Ovary (tissue), 9 donors: Measurements from ENCODE around the gene PSMB10. TPM values are rescaled to one million over a fixed set of nuclear protein-coding genes. Genes with fewer than 3 reads are reported as not detected.

Experiments used
- DNase-seq, 5 donors: peaks; one replicate each; pipeline ENCODE4 v3.0.0-alpha.2; 2019 to 2020
- H3K27ac ChIP-seq, 2 donors: fragments of 200-600 bp; one replicate each; pipeline versions ENCODE4 v1.5.1 to v1.8.0; 2019 to 2022
- H3K27me3 ChIP-seq: fragments of 200-600 bp; one replicate; pipeline ENCODE4 v1.8.0; 2022
- H3K36me3 ChIP-seq: fragments of 200-600 bp; sonication (generic); one replicate; pipeline ENCODE4 v1.5.1; 2019
- H3K4me1 ChIP-seq: one replicate; pipeline ENCODE4 v1.8.1; 2013; ENCODE audit warnings: mild to moderate bottlenecking, moderate library complexity; ENCODE audit not compliant: insufficient read depth
- H3K4me3 ChIP-seq: fragments of 200-600 bp; sonication (generic); one replicate; pipeline ENCODE4 v1.5.1; 2017
- H3K9me3 ChIP-seq, 2 donors: fragments of 200-600 bp in 1 of 2; sonication (generic) in 1 of 2; one replicate each; pipeline versions ENCODE4 v1.5.1 to v1.8.1; 2013 to 2019; ENCODE audit warnings: mild to moderate bottlenecking in 1 of 2, moderate library complexity in 1 of 2
- CTCF ChIP-seq, 3 donors: fragments of 450-650 bp in 2 of 3; fragments of 200-600 bp in 1 of 3; IDR thresholded peaks; one replicate each; pipeline versions ENCODE4 v1.5.1 to v1.8.0; 2016 to 2022; ENCODE audit warnings: antibody characterized with exemption in 3 of 3, mild to moderate bottlenecking in 1 of 3
- EP300 ChIP-seq: sonication (generic); formaldehyde crosslinking; IDR thresholded peaks from one replicate; pipeline ENCODE4 v1.6.1; 2017; ENCODE audit warnings: antibody characterized with exemption
- POLR2A ChIP-seq: fragments of 450-650 bp; IDR thresholded peaks from one replicate; pipeline ENCODE4 v1.6.1; 2017; ENCODE audit warnings: antibody characterized with exemption, mild to moderate bottlenecking, moderate library complexity
- WGBS, 3 donors: extraction: QIAGEN DNeasy Blood & Tissue Kit in 1 of 3; methylation state at CpG; one replicate each; pipeline versions ENCODE4 v1.1.5 to v1.1.7; 2013 to 2017; 5-methylcytosine and 5-hydroxymethylcytosine counted together
- intact Hi-C, 4 donors: fragments of 100-400 bp; cut with DNase I; formaldehyde crosslinking; loops; one replicate each; pipeline versions ENCODE4 v1.11.0 to v1.15.1; 2022 to 2023
- polyA plus RNA-seq, 2 donors: library from polyadenylated mRNA; stranded (reverse); fragments of 200-250 nt in 1 of 2; fragments of 350-450 nt in 1 of 2; fragmentation: Illumina TruSeq in 1 of 2; extraction: RNeasy Lipid Tissue Mini Kit (QIAGEN cat#74804) in 1 of 2; gene quantifications; one replicate each; pipeline ENCODE4 v1.2.3, GENCODE V29; 2013 to 2014
- total RNA-seq, 7 donors: library from RNA; depleted of rRNA in 2 of 7; stranded (reverse); fragments of >200 nt in 2 of 7; fragmentation: NEBNext Ultra II Directional in 3 of 7; extraction: Animal tissue kit (Norgen Biotek cat#: 25700) in 3 of 7; gene quantifications; one replicate each; pipeline versions ENCODE4 v1.1.0 to v1.2.4, GENCODE V29; 2016 to 2023
- donor health status: DM: no; HTN: no; CAD: no; lungs with moderate emphysema.
- donor health status: DM: no; HTN: no; CAD: no.
- donor health status: Bipolar disorder and iron deficiency.
- donor health status: DM: yes; HTN: yes; CAD: no.
- donor health status: DM: no; HTN: no; CAD: no.
- donor health status: DM: yes; HTN: yes; CAD: no.

The PSMB10 gene
- total and polyA plus RNA-seq, 9 donors, result 5.8 to 64.4 (median 50.8) TPM

- H3K4me1 ChIP-seq, result no peaks in the 10 kb centered on the region
- 78 to 84% (median 83%) methylated on average over 16 of the region's 16 CpGs for WGBS, 3 donors
Measured at GRCh38 chr16:67950335-67950843, 13.7 kb upstream of the PSMB10 start.

DNA sequence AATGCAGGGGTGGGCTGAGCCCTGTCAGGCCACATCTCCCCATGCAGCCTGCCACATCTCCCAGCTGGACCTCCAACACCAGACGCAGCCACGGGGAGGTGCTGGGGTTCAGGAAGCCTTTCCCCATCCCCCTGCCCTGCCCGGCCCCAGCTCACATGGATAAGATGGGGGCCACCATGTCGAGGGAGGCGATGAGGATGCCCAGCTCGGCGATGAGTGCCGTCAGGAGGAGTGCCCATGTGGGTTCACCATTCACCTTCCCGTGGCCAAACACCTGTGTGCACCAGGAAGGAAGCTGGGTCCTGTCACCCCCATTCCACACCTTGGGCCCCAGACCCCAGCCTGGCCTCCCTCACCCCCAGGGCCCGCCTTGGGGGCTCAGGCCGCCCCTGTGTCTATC is 13.0 kb upstream of the PSMB10 start:
- H3K9me3 ChIP-seq, result no peaks in the 10 kb centered on the region
- no peaks in the 10 kb centered on the region for H3K36me3 ChIP-seq
- no peak overlapping the region for H3K4me3 ChIP-seq
- TF ChIP-seq POLR2A (no peak), CTCF (IDR thresholded peaks at IDR 0.05) (no peak), EP300 (no peak)
- no peaks in the 10 kb centered on the region for H3K27me3 ChIP-seq
- WGBS, 3 donors, result 87 to 89% (median 88%) methylated on average over 9 to 11 of the region's 11 CpGs
- peak in 1 of 5 donors; percentile 16 for DNase-seq
- peaks cover 3% of the 10 kb centered on the region for H3K4me1 ChIP-seq
- intact Hi-C loops, result no loop called here
- H3K27ac ChIP-seq, result no peak overlapping the region

More at GRCh38 chr16:67950335-67950843, 13.7 kb upstream of the PSMB10 start:
- no peak overlapping the region for H3K4me3 ChIP-seq
- no peaks in the 10 kb centered on the region for H3K9me3 ChIP-seq
- DNase-seq, result no peak
- intact Hi-C loops, result no loop called here
- H3K27ac ChIP-seq, result no peak overlapping the region
- no peaks in the 10 kb centered on the region for H3K27me3 ChIP-seq
- TF ChIP-seq POLR2A (no peak), EP300 (no peak), CTCF (IDR thresholded peaks at IDR 0.05) (no peak)
- H3K36me3 ChIP-seq, result no peaks in the 10 kb centered on the region

GRCh38 chr16:67948015-67948414 is 11.4 kb upstream of the PSMB10 start:
- Histone ChIP-seq H3K9me3 (no peaks in the 10 kb centered on the region), H3K27me3 (no peaks in the 10 kb centered on the region), H3K27ac (no peak overlapping the region), H3K4me1 (peaks cover 18% of the 10 kb centered on the region), H3K36me3 (no peaks in the 10 kb centered on the region), H3K4me3 (no peak overlapping the region)
- no peak for DNase-seq
- TF ChIP-seq EP300, result no peak
- TF ChIP-seq POLR2A, result no peak
- no peak for TF ChIP-seq CTCF (IDR thresholded peaks at IDR 0.05)
- WGBS, 3 donors, result 92 to 94% (median 92%) methylated on average over 15 of the region's 15 CpGs
- intact Hi-C loops, result no loop called here

- H3K27me3 ChIP-seq, result no peaks in the 10 kb centered on the region
- H3K9me3 ChIP-seq, result no peaks in the 10 kb centered on the region
- intact Hi-C loops, result no loop called here
- H3K27ac ChIP-seq, result no peak overlapping the region
- WGBS, 3 donors, result 86 to 88% (median 86%) methylated on average over 18 to 28 of the region's 28 CpGs
- H3K4me1 ChIP-seq, result peaks cover 18% of the 10 kb centered on the region
- H3K4me3 ChIP-seq, result no peak overlapping the region
- no peaks in the 10 kb centered on the region for H3K36me3 ChIP-seq
- DNase-seq, result peak in 2 of 5 donors; percentile 36 to 42
- TF ChIP-seq POLR2A (no peak), EP300 (no peak), CTCF (IDR thresholded peaks at IDR 0.05) (no peak)
Measured at GRCh38 chr16:67946966-67947558, 10.4 kb upstream of the PSMB10 start.
